GM18858 (cell line): ENCODE data around the gene KCNA5.

ENCODE experiments used
- ATAC-seq: cut with Tn5 transposase; IDR thresholded peaks from one replicate; pipeline ENCODE4 v1.9.1; 2021; ENCODE audit not compliant: unreplicated experiment

KCNA5 gene

GRCh38 chr12:5063149-5063548, 19.5 kb downstream of the KCNA5 start:
- no peak for ATAC-seq

DNA sequence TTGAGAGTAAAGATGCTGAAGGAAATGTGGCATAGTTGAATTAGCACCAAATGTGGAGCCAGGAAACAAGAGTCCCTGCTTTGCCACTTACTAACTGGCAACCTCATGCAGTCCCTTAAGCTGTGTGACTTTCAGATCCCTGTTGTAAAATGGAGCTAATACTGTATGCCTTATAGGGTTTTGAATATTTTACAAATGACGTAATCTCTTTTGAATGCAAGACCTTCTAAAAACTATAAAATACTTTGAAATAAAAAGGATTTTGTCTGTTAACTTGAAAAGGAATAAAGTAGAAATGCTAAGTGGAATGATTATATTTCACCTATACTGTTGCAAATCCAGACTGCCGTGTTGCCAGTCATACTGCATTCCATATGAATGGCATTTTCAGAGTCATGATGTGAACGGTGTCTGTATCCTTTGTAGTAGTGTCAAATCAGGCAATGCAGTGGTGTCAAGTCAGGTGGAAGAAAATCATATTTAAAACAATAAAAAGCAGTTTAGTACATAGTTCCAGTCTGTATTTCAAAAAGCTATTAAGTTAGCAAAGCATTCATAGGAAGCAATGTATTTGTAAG, 21.3 kb downstream of the KCNA5 start:
- no peak for ATAC-seq

DNA sequence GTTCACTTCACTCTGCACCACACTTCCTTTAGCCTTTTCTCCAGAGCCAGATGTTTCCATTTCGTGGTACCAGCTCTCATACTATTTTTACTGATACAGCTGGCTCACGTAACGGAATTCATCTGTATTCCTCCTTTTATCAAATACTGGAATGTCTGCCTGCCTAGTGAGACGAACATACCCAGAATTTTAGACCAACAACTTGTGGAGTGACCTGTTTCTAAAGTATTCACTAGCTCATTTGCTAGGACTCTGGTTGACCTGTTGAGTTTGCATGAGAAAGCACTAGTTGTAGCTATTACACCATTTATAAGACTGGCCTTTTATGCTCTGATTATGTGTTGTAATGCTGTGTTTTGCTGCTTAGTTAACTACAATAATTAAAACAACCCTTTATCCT, 22.6 kb downstream of the KCNA5 start:
- no peak for ATAC-seq

GRCh38 chr12:5068126-5068525, 24.4 kb downstream of the KCNA5 start:
- no peak for ATAC-seq

DNA sequence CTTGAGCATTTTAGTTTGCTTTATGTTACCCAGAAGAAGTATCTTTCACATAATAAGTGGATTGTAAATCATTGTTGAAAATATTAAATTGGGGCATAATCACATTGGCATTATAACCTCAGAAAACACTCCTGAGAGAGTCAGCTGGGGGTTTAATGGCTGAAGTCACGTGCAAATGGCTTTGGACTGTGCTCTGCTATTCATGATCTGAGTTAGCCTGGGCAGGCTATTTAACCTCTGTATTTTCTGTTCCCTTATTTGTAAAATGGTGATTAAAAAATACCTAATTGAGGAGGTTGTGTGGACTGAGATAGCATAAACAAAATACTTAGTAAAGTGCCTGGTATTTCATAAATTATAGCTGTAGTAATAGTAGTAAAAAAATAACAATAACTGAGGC, 24.9 kb downstream of the KCNA5 start:
- no peak for ATAC-seq

- no peak for ATAC-seq
Observed at GRCh38 chr12:5070090-5070489, 26.4 kb downstream of the KCNA5 start.

DNA sequence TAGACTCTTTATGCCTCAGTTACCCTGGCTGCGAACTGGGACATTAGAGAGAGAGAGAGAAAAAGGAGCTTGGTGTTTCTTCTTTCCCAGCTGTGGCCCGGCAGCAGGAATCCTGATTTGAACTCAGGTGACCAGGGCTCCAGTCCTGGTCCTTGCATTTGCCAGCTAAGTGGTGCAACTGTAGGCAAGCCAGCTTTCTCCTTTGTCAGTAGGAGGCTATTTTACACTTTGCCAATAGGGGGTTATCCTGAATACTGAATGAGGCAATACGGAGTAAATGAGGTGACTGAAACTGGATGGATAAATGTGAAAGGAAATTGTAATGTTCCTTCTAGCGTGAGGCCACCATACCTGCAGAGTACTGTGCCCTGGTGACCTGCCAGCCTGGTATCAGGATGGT, 27.8 kb downstream of the KCNA5 start:
- ATAC-seq = no peak

- no peak for ATAC-seq
Observed at GRCh38 chr12:5072311-5072710, 28.6 kb downstream of the KCNA5 start.

DNA sequence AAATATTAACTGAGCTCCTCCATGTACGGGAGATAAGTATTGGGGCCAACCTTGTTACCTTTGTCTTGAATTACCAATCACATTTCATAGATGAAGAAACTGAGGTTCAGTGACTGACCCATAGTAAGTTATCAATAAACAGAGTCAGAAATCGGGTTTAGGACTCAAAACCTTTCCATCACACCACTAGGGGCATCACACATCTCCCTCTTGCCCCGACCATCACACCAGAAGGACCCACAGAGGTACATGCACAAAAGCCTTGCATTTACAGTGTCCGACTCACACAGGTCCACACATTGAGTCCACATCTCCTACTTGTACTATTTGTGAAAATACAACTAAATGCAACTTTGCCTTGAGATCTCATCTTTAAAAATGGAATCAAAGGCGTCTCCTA, 29.4 kb downstream of the KCNA5 start:
- no peak for ATAC-seq

DNA sequence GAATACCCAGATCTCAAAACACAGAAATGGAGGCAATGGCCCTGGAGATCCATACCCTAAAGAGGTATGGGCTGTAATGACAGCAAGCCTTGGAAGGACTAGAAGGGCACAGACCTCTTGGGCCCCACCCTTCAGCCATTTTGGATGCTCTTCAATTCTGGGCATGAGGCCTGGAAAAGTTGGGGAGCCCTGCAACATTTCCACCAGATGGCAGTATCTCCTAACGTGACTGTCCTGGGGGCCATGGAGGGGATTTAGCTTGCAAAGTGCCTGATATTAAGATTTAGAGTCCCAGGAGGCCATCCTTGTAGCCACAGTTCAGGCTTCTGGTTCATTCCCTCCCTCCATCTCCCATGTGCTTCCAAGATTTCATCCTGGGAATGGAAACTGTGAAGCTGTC, 30.2 kb downstream of the KCNA5 start:
- no peak for ATAC-seq

DNA sequence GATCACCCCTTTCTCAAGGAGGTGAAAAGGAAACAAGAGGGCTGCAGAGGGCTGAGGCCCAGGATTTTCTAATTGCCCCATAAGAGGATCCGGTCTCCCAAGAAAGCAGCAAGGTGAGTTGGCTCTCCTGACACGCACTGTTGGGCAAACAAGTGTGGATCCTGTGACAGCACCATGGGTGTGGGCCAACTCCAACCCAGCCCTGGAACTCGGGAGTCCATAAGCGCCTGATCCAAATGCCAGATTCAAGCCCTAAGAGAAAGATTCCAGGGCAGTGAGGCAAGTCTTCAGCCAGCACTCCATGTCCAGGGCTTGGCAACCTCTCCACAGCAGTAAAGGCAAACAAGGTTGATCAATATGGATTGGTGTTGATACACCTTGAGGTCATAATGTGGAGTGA, 33.1 kb downstream of the KCNA5 start:
- no peak for ATAC-seq

DNA sequence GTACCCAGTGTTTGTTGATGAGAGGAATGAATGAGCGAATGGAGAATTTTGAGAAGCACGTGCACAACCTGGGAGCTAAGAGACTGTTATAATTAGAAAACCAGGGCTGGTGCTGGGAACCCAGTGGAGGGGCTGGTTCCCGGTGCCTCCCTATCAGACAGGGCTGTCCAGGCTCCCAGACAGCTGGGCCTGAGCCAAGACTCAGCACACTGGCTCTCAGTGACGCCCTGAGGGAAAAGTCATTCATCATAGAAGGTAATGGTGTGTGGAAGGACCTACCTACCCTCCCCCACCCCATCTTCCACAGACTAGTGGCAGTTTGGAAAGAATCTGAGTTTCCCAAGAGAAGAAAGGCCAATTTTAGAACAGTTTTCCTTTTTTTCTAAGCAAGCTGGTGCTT, 34.7 kb downstream of the KCNA5 start:
- ATAC-seq = no peak

GRCh38 chr12:5081016-5081415, 37.3 kb downstream of the KCNA5 start:
- ATAC-seq = no peak

- ATAC-seq = no peak
Observed at GRCh38 chr12:5083955-5084849, 40.5 kb downstream of the KCNA5 start.

DNA sequence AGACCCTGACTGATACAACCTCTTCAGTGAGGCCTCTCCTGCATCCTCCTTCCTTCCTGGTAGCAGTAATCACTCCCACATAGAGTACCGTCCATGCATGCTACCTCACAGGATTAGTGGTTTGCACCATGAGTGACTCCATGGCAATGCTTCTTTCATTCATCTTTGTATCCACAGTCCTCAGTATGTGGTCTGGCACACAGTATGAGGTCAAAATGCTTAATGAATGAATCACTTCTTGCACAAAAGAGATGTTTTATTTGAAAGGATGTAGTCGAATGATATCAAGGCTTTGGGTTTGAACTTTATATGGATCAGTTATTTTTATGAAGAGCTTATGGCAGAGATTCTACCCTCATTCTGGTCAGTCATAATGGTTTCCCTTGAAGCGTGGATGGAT, 42.2 kb downstream of the KCNA5 start:
- no peak for ATAC-seq

- no peak for ATAC-seq
Observed at GRCh38 chr12:5087831-5088554, 44.3 kb downstream of the KCNA5 start.

- no peak for ATAC-seq
Observed at GRCh38 chr12:5088586-5089264, 45.0 kb downstream of the KCNA5 start.

- no peak for ATAC-seq
Observed at GRCh38 chr12:5094551-5094950, 50.9 kb downstream of the KCNA5 start.

DNA sequence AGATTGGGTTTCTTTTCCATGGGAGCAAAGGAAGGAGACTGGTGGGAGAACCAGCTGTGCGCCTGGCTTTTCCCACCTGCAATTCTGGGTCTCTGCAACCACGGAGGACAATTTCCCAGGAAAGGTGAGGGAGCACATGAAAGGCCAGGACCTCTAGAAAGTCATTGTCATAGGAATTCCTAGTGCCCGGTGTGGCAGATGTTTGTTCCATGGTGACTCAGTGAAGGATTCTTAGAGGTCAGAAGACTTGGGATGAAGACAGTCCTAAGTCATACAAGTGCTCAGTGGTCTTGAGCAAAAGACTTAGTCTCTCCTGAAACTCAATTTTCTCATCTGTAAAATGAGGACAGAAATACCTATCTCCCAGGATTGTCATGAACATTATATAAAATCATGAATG, 51.3 kb downstream of the KCNA5 start:
- ATAC-seq = no peak
